ENCODE results near the gene ESRRA. TPM values are rescaled to one million over a fixed set of nuclear protein-coding genes. Genes with fewer than 3 reads are reported as not detected.

The ESRRA gene
- total and polyA plus RNA-seq, 2 of the 8 experiments (the other 6 are each of a cell fraction or from before 2014, with no cell fraction given) = 18.2 to 37.0 TPM

- TF ChIP-seq TAF7 (optimal IDR thresholded peaks at IDR 0.05; ENCODE audit: borderline replicate concordance, low read depth, low read length) = no peak
- no peak for TF ChIP-seq TAF1 (IDR thresholded peaks at IDR 0.05; ENCODE audit: low read depth, low read length)
- TF ChIP-seq NRF1 (IDR thresholded peaks at IDR 0.05; ENCODE audit: low read depth, low read length) = no peak
- no peak for TF ChIP-seq HDAC2 (IDR thresholded peaks at IDR 0.05; ENCODE audit: borderline replicate concordance in 1 of 2, low read depth in 2 of 2, low read length in 2 of 2)
- TF ChIP-seq SAP30 (IDR thresholded peaks at IDR 0.05; ENCODE audit: insufficient read depth, insufficient replicate concordance, low read length) = no peak
- TF ChIP-seq E2F6 (IDR thresholded peaks at IDR 0.05) = no peak
- TF ChIP-seq SRF (IDR thresholded peaks at IDR 0.05; ENCODE audit: low read depth, low read length) = no peak
- TF ChIP-seq KDM5A (IDR thresholded peaks at IDR 0.05; ENCODE audit: low read length) = no peak
- TF ChIP-seq BCL11A (IDR thresholded peaks at IDR 0.05; ENCODE audit: low read depth in 2 of 2, low read length in 2 of 2) = no peak
Measured at GRCh38 chr11:64360448-64360921, 55.2 kb downstream of the ESRRA start (continued).
